Liver (tissue), 2 donors: Measurements from ENCODE around the gene BCKDHB.

ENCODE experiments used
- TAF1 ChIP-seq: conservative IDR thresholded peaks from 2 replicates; pipeline ENCODE4 v1.6.1; 2016; ENCODE audit warnings: antibody characterized with exemption, mild to moderate bottlenecking
- YY1 ChIP-seq: IDR thresholded peaks from 2 replicates; pipeline ENCODE4 v1.6.1; 2016; ENCODE audit warnings: antibody characterized with exemption, mild to moderate bottlenecking
- TF ChIP-seq, protein P1 (sequence below): IDR thresholded peaks from 2 replicates; pipeline ENCODE4 v1.6.1; 2016; ENCODE audit warnings: antibody characterized with exemption
- donor health status: healthy.

DNA sequence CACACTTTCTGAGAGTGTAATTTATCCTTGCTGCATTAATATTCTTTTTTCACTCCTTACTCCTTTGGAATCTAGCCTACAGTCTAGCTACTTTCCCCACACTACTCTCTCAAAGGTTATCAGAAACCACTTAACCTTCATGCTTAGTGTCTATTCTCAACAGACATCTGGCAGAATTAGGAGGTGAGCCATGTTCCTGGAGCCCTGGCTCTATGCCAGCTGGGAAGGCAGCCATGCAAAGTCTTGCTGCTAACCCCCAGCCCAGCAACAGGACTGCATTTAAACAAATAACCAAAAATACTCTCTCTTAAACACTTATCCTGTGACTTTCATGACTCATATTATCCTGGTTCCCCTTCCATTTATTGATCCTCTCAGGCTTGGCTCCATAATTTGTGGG is 260.2 kb downstream of the BCKDHB start:
- TF ChIP-seq, protein P1, sequence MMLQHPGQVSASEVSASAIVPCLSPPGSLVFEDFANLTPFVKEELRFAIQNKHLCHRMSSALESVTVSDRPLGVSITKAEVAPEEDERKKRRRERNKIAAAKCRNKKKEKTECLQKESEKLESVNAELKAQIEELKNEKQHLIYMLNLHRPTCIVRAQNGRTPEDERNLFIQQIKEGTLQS = no peak
- no peak for TF ChIP-seq TAF1
- TF ChIP-seq YY1 = no peak
